Epithelial cell of proximal tubule (primary cell): ENCODE results near the gene PCK2. TPM values are rescaled to one million over a fixed set of nuclear protein-coding genes. Genes with fewer than 3 reads are reported as not detected.

Experiments
- DNase-seq: peaks from one replicate; pipeline ENCODE4 v3.0.0-alpha.2; 2011; ENCODE audit warnings: low read depth
- H3K4me3 ChIP-seq: 2 replicates; pipeline ENCODE4 v1.5.1; 2011; ENCODE audit warnings: low read depth, mild to moderate bottlenecking, low read length
- CTCF ChIP-seq: conservative IDR thresholded peaks from 2 replicates; pipeline ENCODE4 v1.5.1; 2012; ENCODE audit warnings: low read depth, mild to moderate bottlenecking, low read length
- total RNA-seq: library from RNA; depleted of rRNA; stranded (reverse); fragments of >200 nt; gene quantifications from 2 replicates; pipeline ENCODE4 v1.2.3, GENCODE V29; 2015

Gene PCK2
- total RNA-seq, 1 donor from 2014 or later, result 40.0 TPM

- DNase-seq, result no peak
- TF ChIP-seq CTCF, result no peak
- H3K4me3 ChIP-seq, result no peak overlapping the region
Measured at GRCh38 chr14:24122416-24122815, 28.3 kb downstream of the PCK2 start.

- no peak overlapping the region for H3K4me3 ChIP-seq
- TF ChIP-seq CTCF, result no peak
- DNase-seq, result no peak
Measured at GRCh38 chr14:24122898-24123297, 28.8 kb downstream of the PCK2 start.

- H3K4me3 ChIP-seq, result no peak overlapping the region
- TF ChIP-seq CTCF, result no peak
- no peak for DNase-seq
Measured at GRCh38 chr14:24123424-24124417, 29.6 kb downstream of the PCK2 start.

GRCh38 chr14:24126939-24127338, 32.8 kb downstream of the PCK2 start:
- no peak for TF ChIP-seq CTCF
- DNase-seq, result no peak
- no peak overlapping the region for H3K4me3 ChIP-seq

GRCh38 chr14:24127673-24128072, 33.6 kb downstream of the PCK2 start:
- no peak for TF ChIP-seq CTCF
- no peak overlapping the region for H3K4me3 ChIP-seq
- no peak for DNase-seq

GRCh38 chr14:24129410-24129998, 35.4 kb downstream of the PCK2 start:
- TF ChIP-seq CTCF, result no peak
- DNase-seq, result no peak
- no peak overlapping the region for H3K4me3 ChIP-seq
